ENCODE measurements around the gene COL23A1. TPM values are rescaled to one million over a fixed set of nuclear protein-coding genes. Genes with fewer than 3 reads are reported as not detected.

Gene COL23A1
- total RNA-seq, 1 donor from 2014 or later = 10.7 TPM

GRCh38 chr5:178469011-178469974 is 120.9 kb downstream of the COL23A1 start:
- intact Hi-C loops (cut with DNase I) = no loop called here
- DNase-seq (ENCODE audit: low spot score) = peak; percentile 51
- ATAC-seq = no peak

GRCh38 chr5:178468196-178468685 is 122.0 kb downstream of the COL23A1 start:
- ATAC-seq (peak; percentile 79), DNase-seq (ENCODE audit: low spot score) (peak; percentile 65)
- intact Hi-C loops (cut with DNase I) = no loop called here

- intact Hi-C loops (cut with DNase I) = no loop called here
- ATAC-seq (peak; percentile 79), DNase-seq (ENCODE audit: low spot score) (peak; percentile 65)
Measured at GRCh38 chr5:178467568-178468195, 122.5 kb downstream of the COL23A1 start.

DNA sequence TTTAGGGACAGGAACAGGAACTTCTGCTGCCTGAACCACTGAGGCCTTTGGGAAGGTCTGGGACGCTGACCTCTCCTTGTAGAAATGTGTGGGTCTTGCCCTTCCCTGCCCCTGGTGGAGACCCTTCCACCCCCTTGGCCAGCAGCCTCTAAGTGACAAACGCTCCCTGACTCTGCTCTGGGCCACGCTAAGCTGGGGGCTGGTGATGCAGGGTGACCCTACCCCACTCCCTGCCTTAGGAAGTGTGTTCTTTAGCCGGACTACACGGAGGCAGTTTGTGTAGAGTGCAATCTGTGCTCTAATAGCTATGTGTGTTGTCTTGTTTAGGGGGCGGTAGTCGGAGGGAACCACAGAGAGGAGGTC is 123.0 kb downstream of the COL23A1 start:
- DNase-seq (ENCODE audit: low spot score) = peak; percentile 40

GRCh38 chr5:178466342-178466741 is 123.9 kb downstream of the COL23A1 start:
- peak; percentile 19 for DNase-seq (ENCODE audit: low spot score)
- intact Hi-C loops (cut with DNase I) = no loop called here

More for the DNA sequence above, 123.0 kb downstream of the COL23A1 start:
- no peak for ATAC-seq
- intact Hi-C loops (cut with DNase I) = no loop called here

GRCh38 chr5:178465861-178466288 is 124.3 kb downstream of the COL23A1 start:
- ATAC-seq (no peak), DNase-seq (ENCODE audit: low spot score) (no peak)
- intact Hi-C loops (cut with DNase I) = no loop called here

More at GRCh38 chr5:178466342-178466741, 123.9 kb downstream of the COL23A1 start:
- ATAC-seq = no peak

DNA sequence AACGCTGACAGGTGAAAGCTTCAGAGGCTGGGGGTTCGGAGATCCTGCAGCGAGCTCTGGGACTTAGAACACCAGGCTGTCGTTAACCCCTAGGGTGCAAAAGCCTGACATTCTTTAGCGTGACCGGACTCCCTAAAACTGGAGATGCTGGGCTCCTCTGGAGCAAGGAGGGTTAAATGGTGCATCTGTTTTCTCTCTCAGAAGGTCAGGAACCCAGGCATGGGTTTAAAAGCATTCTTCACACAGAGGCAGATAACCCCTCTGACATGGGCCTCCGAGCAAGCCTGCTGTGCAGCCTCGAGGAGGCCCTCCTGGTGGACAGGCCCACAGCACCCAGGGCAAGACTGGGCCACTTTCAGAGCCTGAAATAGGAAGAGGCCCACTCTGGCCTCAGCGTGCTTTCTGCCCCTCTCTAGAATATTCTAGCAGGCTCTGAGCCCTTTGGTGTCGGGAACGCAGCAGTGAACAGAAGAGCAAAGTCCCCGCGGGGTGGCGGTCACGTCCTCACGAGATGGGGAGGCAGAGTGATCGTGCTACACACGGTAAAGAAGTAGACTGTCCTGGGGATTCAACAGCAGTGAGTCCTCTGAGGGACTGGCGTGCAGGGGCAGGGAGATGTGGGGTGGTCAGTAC is 124.8 kb downstream of the COL23A1 start:
- ATAC-seq (no peak), DNase-seq (ENCODE audit: low spot score) (peak; percentile 32)
- intact Hi-C loops (cut with DNase I) = no loop called here

- peak; percentile 38 for DNase-seq (ENCODE audit: low spot score)
- intact Hi-C loops (cut with DNase I) = no loop called here
Measured at GRCh38 chr5:178464431-178465048, 125.7 kb downstream of the COL23A1 start.

GRCh38 chr5:178463321-178464155 is 126.7 kb downstream of the COL23A1 start:
- DNase-seq (ENCODE audit: low spot score) = peak; percentile 42
- intact Hi-C loops (cut with DNase I) = no loop called here
- ATAC-seq = no peak

More at GRCh38 chr5:178464431-178465048, 125.7 kb downstream of the COL23A1 start:
- no peak for ATAC-seq

- intact Hi-C loops (cut with DNase I) = no loop called here
- DNase-seq (ENCODE audit: low spot score) (peak; percentile 31), ATAC-seq (no peak)
Measured at GRCh38 chr5:178462816-178463215, 127.4 kb downstream of the COL23A1 start.

DNA sequence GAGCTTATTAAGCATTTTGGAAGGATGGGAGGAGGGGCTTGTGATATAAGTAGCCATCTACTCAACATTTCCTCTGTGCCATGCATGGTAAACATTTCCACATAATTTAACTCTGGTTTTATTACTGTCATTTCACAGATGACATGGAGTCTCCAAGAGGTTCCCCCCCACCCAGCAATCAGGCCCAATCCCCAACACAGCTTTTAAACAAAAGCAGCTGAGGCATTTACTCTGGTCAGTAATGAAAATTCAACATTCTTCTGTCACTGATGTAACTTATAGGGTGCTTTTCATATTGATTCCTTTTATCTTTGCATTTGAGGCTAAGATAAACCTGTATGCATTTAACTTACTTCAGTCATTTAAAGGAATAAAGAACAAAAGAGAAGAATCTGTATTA is 128.1 kb downstream of the COL23A1 start:
- DNase-seq (ENCODE audit: low spot score) (peak; percentile 3), ATAC-seq (no peak)
- intact Hi-C loops (cut with DNase I) = no loop called here

DNA sequence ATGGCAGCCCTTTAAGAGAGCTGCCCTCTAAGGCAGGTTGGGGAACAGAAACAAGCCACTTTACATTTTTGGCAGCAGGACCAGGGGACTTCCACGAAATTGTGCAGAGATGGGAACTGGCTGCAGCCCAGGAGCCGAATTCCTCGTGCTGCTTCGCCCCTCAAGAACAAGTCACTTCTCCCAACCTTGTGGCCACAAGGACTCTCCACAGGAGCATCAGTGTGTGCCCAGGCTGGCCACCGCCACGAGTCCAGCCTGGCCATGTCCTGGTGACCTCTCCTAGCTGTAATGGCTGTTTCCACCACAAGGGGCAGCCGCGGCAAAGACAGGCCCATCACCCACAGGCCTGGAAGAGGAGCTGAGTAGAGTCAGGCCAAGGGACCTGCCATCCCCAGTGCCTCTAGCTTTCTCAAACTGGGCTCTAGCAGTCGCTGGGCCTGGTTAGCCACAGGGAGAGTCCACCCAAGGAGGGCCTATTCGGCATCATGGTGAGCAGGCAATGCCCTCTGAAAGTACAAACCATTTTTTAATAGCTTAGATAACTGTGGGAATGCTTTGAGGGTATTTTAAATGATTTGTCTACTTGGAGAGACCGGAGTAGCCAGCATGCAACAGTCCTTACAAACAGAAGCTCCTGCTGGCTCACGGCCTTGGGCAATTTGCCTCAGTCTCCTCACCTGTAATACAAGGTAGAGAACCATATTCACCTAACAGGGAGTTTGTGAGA is 129.0 kb downstream of the COL23A1 start:
- intact Hi-C loops (cut with DNase I) = no loop called here
- ATAC-seq (peak; percentile 90), DNase-seq (ENCODE audit: low spot score) (peak; percentile 86)

GRCh38 chr5:178460598-178460997 is 129.6 kb downstream of the COL23A1 start:
- ATAC-seq (no peak), DNase-seq (ENCODE audit: low spot score) (peak; percentile 2)
- intact Hi-C loops (cut with DNase I) = no loop called here

GRCh38 chr5:178460174-178460573 is 130.0 kb downstream of the COL23A1 start:
- no peak for ATAC-seq
- intact Hi-C loops (cut with DNase I) = no loop called here

GRCh38 chr5:178458140-178458539 is 132.1 kb downstream of the COL23A1 start:
- DNase-seq (ENCODE audit: low spot score) (peak; percentile 21), ATAC-seq (no peak)
- intact Hi-C loops (cut with DNase I) = no loop called here

More at GRCh38 chr5:178460174-178460573, 130.0 kb downstream of the COL23A1 start:
- peak; percentile 4 for DNase-seq (ENCODE audit: low spot score)

DNA sequence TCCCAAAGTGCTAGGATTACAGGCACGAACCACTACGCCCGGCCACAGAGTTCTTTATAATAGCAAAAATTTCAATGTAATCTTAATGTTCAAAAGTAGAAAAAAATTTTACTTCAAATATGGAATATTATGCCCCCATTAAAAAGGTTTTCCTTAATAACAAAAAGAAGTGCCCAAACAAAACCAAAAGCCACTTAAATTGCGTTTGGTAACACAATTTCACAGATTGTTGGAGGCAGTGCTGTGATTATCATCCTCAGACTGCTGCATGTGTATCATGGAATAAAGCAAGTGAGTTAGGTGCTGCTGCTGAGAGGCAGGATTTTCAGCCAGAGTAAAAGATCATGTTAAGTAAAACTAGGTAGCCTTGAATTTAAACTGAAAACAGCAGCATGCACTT is 132.7 kb downstream of the COL23A1 start:
- intact Hi-C loops (cut with DNase I) = no loop called here
- no peak for ATAC-seq
- DNase-seq (ENCODE audit: low spot score) = peak; percentile 14

DNA sequence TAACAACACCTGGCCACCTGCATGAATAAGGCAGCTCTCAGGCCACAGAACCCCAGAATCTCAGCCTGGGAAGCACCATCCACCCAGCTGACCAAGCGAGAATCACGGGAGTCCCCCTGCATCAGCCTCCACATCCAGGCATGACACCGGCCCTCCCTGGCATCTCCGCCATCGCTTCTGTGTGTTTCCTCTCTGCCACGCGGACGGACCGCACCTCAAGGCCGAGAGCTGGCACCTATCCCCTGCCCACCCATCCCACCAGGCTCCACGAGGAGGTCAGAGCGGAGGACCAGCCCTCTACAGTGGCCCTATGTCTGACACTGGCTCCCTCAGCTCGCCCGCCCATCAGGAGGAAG is 134.7 kb downstream of the COL23A1 start:
- ATAC-seq (no peak), DNase-seq (ENCODE audit: low spot score) (peak; percentile 33)
- intact Hi-C loops (cut with DNase I) = no loop called here

Measured in sciatic nerve (tissue), 2 donors.